Panc1 (cell line): ENCODE data around the gene TBC1D26. TPM values are rescaled to one million over a fixed set of nuclear protein-coding genes. Genes with fewer than 3 reads are reported as not detected.

Experiments
- ATAC-seq: fragments of 200-7000 bp; cut with Tn5 transposase; 2 replicates; pipeline ENCODE4 v1.9.1; 2020; ENCODE audit warnings: mild to moderate bottlenecking, moderate library complexity
- BruUV-seq: library from RNA; stranded (reverse); fragments of 400-500 nt; replicated peaks from 2 replicates; lab custom pipeline; 2021; lab: Mats Ljungman, UMichigan
- CTCF ChIA-PET: fragments of 300-600 bp; sonication (Branson Sonifier 250); formaldehyde crosslinking; loops from one replicate; lab custom pipeline; 2022; ENCODE audit warnings: antibody characterized with exemption; lab: Charles Lee
- POLR2A ChIA-PET: fragments of 300-600 bp; sonication (Branson Sonifier 250); formaldehyde crosslinking; loops from one replicate; lab custom pipeline; 2022; ENCODE audit warnings: antibody characterized with exemption; lab: Charles Lee
- DNase-seq: peaks from one replicate; pipeline ENCODE4 v3.0.0-alpha.2; 2010; ENCODE audit warnings: low read depth, low spot score
- H3K27ac ChIP-seq: 2 replicates; pipeline ENCODE4 v1.5.1; 2011; ENCODE audit warnings: mild to moderate bottlenecking, low read length, inconsistent platforms
- H3K27me3 ChIP-seq: fragments of 200-500 bp; sonication (Bioruptor generic); 2 replicates; pipeline ENCODE4 v1.6.0; 2014; ENCODE audit warnings: low read length, inconsistent platforms; ENCODE audit not compliant: control insufficient read depth, insufficient read depth
- H3K36me3 ChIP-seq: fragments of 200-500 bp; sonication (Bioruptor generic); 2 replicates; pipeline ENCODE4 v1.5.1; 2014; ENCODE audit warnings: inconsistent platforms, mild to moderate bottlenecking, low read length, moderate library complexity; ENCODE audit not compliant: control insufficient read depth, insufficient read depth
- H3K4me1 ChIP-seq: 2 replicates; pipeline ENCODE4 v1.5.1; 2011; ENCODE audit warnings: inconsistent platforms, mild to moderate bottlenecking, low read length, moderate library complexity; ENCODE audit not compliant: control insufficient read depth, insufficient read depth
- H3K4me3 ChIP-seq, 2 experiments: 2 replicates each; pipeline ENCODE4 v1.5.1; 2011 to 2012; ENCODE audit warnings: low read depth in 2 of 2, low read length in 2 of 2, mild to moderate bottlenecking in 2 of 2, inconsistent platforms in 1 of 2, moderate library complexity in 1 of 2
- H3K9me3 ChIP-seq: fragments of 200-500 bp; sonication (Bioruptor generic); 2 replicates; pipeline ENCODE4 v1.5.1; 2014; ENCODE audit warnings: low read depth, mild to moderate bottlenecking, inconsistent platforms, low read length, moderate library complexity; ENCODE audit not compliant: control insufficient read depth, insufficient read depth
- POLR2AphosphoS5 ChIP-seq: IDR thresholded peaks from 2 replicates; pipeline ENCODE4 v1.6.1; 2012; ENCODE audit warnings: mild to moderate bottlenecking, low read depth, low read length, moderate library complexity
- SIN3A ChIP-seq: IDR thresholded peaks from 2 replicates; pipeline ENCODE4 v1.6.1; 2012; ENCODE audit warnings: low read depth, mild to moderate bottlenecking, low read length, moderate library complexity, borderline replicate concordance; ENCODE audit not compliant: insufficient read depth
- TCF7L2 ChIP-seq: IDR thresholded peaks from 2 replicates; pipeline ENCODE4 v1.6.1; 2011; ENCODE audit warnings: mild to moderate bottlenecking, low read depth, low read length, inconsistent platforms
- in situ Hi-C: cut with HindIII; loops from 2 replicates; pipeline ENCODE4 v1.10.0; 2016; ENCODE audit warnings: low sequenced_read_pairs, low pct_unique_long_range_greater_than_20kb
- intact Hi-C: fragments of 100-400 bp; cut with micrococcal nuclease; formaldehyde crosslinking; loops from one replicate; pipeline ENCODE4 v1.10.0; 2022; ENCODE audit not compliant: unreplicated experiment
- total RNA-seq: library from RNA; stranded (reverse); gene quantifications from one replicate; pipeline ENCODE4 v1.2.1, GENCODE V29; 2021; ENCODE audit not compliant: unreplicated experiment
- TF ChIP-seq, protein P1 (sequence below): fragments of 450-650 bp; IDR thresholded peaks from 2 replicates; pipeline ENCODE4 v1.5.1; 2017; ENCODE audit warnings: mild to moderate bottlenecking
- TF ChIP-seq, protein P2 (sequence below), 2 experiments: IDR thresholded peaks; 2 replicates each; pipeline ENCODE4 v1.6.1; 2011 to 2012; ENCODE audit warnings: low read depth in 2 of 2, control low read depth in 1 of 2, low read length in 1 of 2, mild to moderate bottlenecking in 1 of 2, moderate library complexity in 1 of 2; ENCODE audit not compliant: insufficient read depth in 1 of 2

Gene TBC1D26
- total RNA-seq, 1 experiment from 2014 or later: 0.05 TPM

DNA sequence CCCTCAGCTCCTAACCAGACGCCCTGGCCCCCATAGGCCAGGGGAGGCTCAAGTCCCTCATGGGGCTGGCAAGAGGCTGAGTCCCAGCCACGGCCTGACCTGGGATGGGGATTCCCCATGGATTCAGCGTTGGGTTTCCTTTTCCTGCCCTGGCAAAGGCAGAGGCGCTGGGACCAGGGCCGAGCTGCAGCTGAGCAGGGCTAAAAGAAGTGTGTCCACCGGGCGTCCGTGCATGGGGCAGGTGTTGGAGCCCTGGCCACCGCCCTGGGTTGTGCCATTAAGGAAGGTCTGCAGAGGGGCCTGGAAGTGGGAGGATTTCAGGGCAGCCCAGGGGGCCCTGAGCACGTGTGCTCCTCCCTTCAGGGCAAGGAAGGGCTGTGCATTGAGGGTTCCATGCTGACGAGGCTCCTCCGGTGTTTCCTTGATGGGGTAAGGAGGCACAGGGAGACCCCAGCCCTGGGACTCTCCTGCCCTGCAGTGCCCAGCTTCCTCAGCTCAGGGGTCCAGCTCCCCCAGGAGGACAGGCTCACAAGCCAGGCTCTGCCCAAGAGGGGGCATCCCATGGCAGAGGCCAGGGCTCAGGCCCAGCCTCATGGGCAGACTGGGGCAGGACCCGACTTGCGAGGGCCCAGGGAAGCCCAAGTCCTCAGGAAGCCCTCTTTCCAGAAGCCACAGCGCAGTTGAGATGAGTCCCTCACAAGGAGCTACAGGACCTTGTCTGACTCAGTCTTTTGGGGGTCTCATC lies 10.1 kb downstream of the TBC1D26 start:
- ChIA-PET CTCF (no interaction called here), POLR2A (no interaction called here)
- Histone ChIP-seq H3K4me1 (no peaks in the 10 kb centered on the region), H3K27ac (no peak overlapping the region), H3K27me3 (no peaks in the 10 kb centered on the region), H3K36me3 (no peaks in the 10 kb centered on the region), H3K9me3 (no peaks in the 10 kb centered on the region), H3K4me3 (no peak overlapping the region)
- intact Hi-C loops (no loop called here), in situ Hi-C loops (no loop called here)
- DNase-seq (no peak), ATAC-seq (no peak)
- no peak for TF ChIP-seq TCF7L2
- TF ChIP-seq, protein P1, sequence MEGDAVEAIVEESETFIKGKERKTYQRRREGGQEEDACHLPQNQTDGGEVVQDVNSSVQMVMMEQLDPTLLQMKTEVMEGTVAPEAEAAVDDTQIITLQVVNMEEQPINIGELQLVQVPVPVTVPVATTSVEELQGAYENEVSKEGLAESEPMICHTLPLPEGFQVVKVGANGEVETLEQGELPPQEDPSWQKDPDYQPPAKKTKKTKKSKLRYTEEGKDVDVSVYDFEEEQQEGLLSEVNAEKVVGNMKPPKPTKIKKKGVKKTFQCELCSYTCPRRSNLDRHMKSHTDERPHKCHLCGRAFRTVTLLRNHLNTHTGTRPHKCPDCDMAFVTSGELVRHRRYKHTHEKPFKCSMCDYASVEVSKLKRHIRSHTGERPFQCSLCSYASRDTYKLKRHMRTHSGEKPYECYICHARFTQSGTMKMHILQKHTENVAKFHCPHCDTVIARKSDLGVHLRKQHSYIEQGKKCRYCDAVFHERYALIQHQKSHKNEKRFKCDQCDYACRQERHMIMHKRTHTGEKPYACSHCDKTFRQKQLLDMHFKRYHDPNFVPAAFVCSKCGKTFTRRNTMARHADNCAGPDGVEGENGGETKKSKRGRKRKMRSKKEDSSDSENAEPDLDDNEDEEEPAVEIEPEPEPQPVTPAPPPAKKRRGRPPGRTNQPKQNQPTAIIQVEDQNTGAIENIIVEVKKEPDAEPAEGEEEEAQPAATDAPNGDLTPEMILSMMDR: no peak
- TF ChIP-seq SIN3A: no peak
- TF ChIP-seq, protein P2, sequence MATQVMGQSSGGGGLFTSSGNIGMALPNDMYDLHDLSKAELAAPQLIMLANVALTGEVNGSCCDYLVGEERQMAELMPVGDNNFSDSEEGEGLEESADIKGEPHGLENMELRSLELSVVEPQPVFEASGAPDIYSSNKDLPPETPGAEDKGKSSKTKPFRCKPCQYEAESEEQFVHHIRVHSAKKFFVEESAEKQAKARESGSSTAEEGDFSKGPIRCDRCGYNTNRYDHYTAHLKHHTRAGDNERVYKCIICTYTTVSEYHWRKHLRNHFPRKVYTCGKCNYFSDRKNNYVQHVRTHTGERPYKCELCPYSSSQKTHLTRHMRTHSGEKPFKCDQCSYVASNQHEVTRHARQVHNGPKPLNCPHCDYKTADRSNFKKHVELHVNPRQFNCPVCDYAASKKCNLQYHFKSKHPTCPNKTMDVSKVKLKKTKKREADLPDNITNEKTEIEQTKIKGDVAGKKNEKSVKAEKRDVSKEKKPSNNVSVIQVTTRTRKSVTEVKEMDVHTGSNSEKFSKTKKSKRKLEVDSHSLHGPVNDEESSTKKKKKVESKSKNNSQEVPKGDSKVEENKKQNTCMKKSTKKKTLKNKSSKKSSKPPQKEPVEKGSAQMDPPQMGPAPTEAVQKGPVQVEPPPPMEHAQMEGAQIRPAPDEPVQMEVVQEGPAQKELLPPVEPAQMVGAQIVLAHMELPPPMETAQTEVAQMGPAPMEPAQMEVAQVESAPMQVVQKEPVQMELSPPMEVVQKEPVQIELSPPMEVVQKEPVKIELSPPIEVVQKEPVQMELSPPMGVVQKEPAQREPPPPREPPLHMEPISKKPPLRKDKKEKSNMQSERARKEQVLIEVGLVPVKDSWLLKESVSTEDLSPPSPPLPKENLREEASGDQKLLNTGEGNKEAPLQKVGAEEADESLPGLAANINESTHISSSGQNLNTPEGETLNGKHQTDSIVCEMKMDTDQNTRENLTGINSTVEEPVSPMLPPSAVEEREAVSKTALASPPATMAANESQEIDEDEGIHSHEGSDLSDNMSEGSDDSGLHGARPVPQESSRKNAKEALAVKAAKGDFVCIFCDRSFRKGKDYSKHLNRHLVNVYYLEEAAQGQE (IDR thresholded peaks at IDR 0.05; ENCODE audit: insufficient read depth in 1 of 2, low read depth in 2 of 2, low read length in 1 of 2): no peak
- no peak for TF ChIP-seq POLR2AphosphoS5
- no TSS peak for BruUV-seq

DNA sequence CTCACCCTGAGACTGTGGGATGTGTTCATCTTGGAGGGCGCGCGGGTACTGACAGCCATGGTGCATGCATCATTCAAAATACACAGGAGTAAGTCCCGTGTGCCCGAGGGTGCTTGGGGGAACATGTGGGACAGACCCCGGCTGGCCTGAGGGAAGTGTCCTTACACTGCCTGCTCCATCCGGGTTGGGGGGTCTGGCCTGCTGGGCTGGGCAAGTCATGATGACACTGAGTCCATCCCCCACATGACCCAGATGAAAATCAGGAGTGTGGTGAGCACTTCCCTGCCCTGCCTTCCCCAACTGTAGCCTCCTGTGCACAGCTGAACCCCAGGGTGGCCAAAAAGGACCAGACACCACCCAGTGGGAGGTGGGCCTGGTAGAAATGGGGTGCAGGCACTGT lies 10.8 kb downstream of the TBC1D26 start:
- Histone ChIP-seq H3K4me3 (no peak overlapping the region), H3K9me3 (no peaks in the 10 kb centered on the region), H3K27ac (no peak overlapping the region), H3K4me1 (no peaks in the 10 kb centered on the region), H3K36me3 (no peaks in the 10 kb centered on the region), H3K27me3 (no peaks in the 10 kb centered on the region)
- in situ Hi-C loops: no loop called here
- no TSS peak for BruUV-seq
- ChIA-PET POLR2A (no interaction called here), CTCF (no interaction called here)
- TF ChIP-seq, protein P2 (IDR thresholded peaks at IDR 0.05; ENCODE audit: insufficient read depth in 1 of 2, low read depth in 2 of 2, low read length in 1 of 2): no peak
- no peak for TF ChIP-seq POLR2AphosphoS5
- no peak for TF ChIP-seq TCF7L2
- TF ChIP-seq SIN3A: no peak
- TF ChIP-seq, protein P1: no peak
- no peak for ATAC-seq
- intact Hi-C loops: no loop called here
- no peak for DNase-seq
